HTERT RPE-1 (cell line): ENCODE measurements around the gene RPL36AL.
"Not testable (repeated sequence)": the region's sequence is repeated elsewhere in the genome, so short reads cannot be mapped to it uniquely, and the experiment has no call there.

Source experiments
- in situ Hi-C: fragments of 300-500 bp; cut with MboI; formaldehyde crosslinking; loops from 4 replicates; pipeline ENCODE4 v1.14.3; 2020; ENCODE audit warnings: low sequenced_read_pairs

RPL36AL gene

GRCh38 chr14:49619730-49620129 is 696 bp downstream of the RPL36AL start:
- in situ Hi-C loops = no loop called here

GRCh38 chr14:49619273-49619672 is 1.2 kb downstream of the RPL36AL start:
- in situ Hi-C loops = not testable (repeated sequence)

- in situ Hi-C loops = no loop called here
Observed at GRCh38 chr14:49617852-49618519, 2.4 kb downstream of the RPL36AL start.

- in situ Hi-C loops = no loop called here
Observed at GRCh38 chr14:49615776-49616175, 4.7 kb downstream of the RPL36AL start.

- in situ Hi-C loops = no loop called here
Observed at GRCh38 chr14:49614196-49614595, 6.2 kb downstream of the RPL36AL start.

- in situ Hi-C loops = no loop called here
Observed at GRCh38 chr14:49612671-49613070, 7.8 kb downstream of the RPL36AL start.

GRCh38 chr14:49612251-49612650 is 8.2 kb downstream of the RPL36AL start:
- in situ Hi-C loops = no loop called here

- in situ Hi-C loops = no loop called here
Observed at GRCh38 chr14:49607583-49607982, 12.8 kb downstream of the RPL36AL start.

- in situ Hi-C loops = no loop called here
Observed at GRCh38 chr14:49598485-49599300, 21.7 kb downstream of the RPL36AL start, which contains the start of gene LRR1. Gene LRR1, plus strand, starts transcription at chr14:49598940. Its CDS starts 81 bp downstream, at chr14:49599021.

- in situ Hi-C loops = no loop called here
Observed at GRCh38 chr14:49598189-49598484, 22.3 kb downstream of the RPL36AL start.

GRCh38 chr14:49594347-49595091 is 25.9 kb downstream of the RPL36AL start:
- in situ Hi-C loops = no loop called here

- in situ Hi-C loops = no loop called here
Observed at GRCh38 chr14:49593016-49593415, 27.4 kb downstream of the RPL36AL start.

GRCh38 chr14:49589387-49589786 is 31.0 kb downstream of the RPL36AL start:
- in situ Hi-C loops = no loop called here

GRCh38 chr14:49586673-49587460 is 33.6 kb downstream of the RPL36AL start:
- in situ Hi-C loops = no loop called here

GRCh38 chr14:49585803-49586672 is 34.4 kb downstream of the RPL36AL start, which contains the start of gene RPS29:
Gene RPS29, minus strand, starts transcription at chr14:49586380. Its CDS starts 34 bp downstream, at chr14:49586346.
- in situ Hi-C loops = no loop called here

- in situ Hi-C loops = not testable (repeated sequence)
Observed at GRCh38 chr14:49584981-49585640, 35.3 kb downstream of the RPL36AL start.

- in situ Hi-C loops = no loop called here
Observed at GRCh38 chr14:49584058-49584457, 36.4 kb downstream of the RPL36AL start.

GRCh38 chr14:49583629-49584028 is 36.8 kb downstream of the RPL36AL start:
- in situ Hi-C loops = no loop called here
